Skeletal muscle satellite cell (primary cell): ENCODE data around the gene SEPTIN7.

Experiments used
- H3K27me3 ChIP-seq: 2 replicates; pipeline ENCODE4 v1.7.0; 2013; ENCODE audit warnings: low read length; ENCODE audit not compliant: control insufficient read depth, insufficient read depth
- H3K36me3 ChIP-seq: 2 replicates; pipeline ENCODE4 v1.7.0; 2013; ENCODE audit warnings: mild to moderate bottlenecking, control low read depth, low read length; ENCODE audit not compliant: insufficient read depth
- H3K4me1 ChIP-seq: 2 replicates; pipeline ENCODE4 v1.7.0; 2013; ENCODE audit warnings: low read length; ENCODE audit not compliant: control insufficient read depth, insufficient read depth
- H3K4me2 ChIP-seq: 2 replicates; pipeline ENCODE4 v1.7.0; 2013; ENCODE audit warnings: mild to moderate bottlenecking, low read length
- H3K4me3 ChIP-seq: 2 replicates; pipeline ENCODE4 v1.7.0; 2013; ENCODE audit warnings: low read length
- H3K9ac ChIP-seq: 2 replicates; pipeline ENCODE4 v1.7.0; 2013; ENCODE audit warnings: mild to moderate bottlenecking, low read depth, low read length, moderate library complexity
- H3K9me3 ChIP-seq: replicated peaks from 2 replicates; pipeline ENCODE4 v1.7.0; 2013; ENCODE audit warnings: mild to moderate bottlenecking, control low read depth, low read length

The SEPTIN7 gene

DNA sequence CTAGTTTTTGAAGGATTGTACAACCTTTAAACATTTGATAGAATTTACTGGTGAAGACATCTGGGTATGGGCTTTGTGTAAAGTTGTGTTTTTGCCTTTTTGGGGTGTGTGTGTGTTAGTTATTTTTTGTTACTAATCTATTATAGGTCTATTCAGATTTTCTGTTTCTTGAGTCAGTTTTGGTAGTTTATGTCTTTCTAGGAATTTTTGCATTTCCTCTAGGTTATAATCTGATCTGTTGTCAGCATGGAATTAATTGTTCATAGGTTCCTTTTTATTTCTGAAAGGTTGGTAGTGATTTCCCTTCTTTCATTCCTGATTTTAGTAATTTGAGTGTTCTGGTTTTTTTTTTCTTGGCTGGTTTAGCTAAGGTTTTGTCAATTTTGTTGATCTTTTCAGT, 17.7 kb downstream of the SEPTIN7 start:
- no peaks in the 10 kb centered on the region for H3K4me1 ChIP-seq
- no peak overlapping the region for H3K4me2 ChIP-seq
- H3K27me3 ChIP-seq: no peaks in the 10 kb centered on the region
- H3K36me3 ChIP-seq: no peaks in the 10 kb centered on the region
- no peaks in the 10 kb centered on the region for H3K9me3 ChIP-seq
- H3K4me3 ChIP-seq: no peak overlapping the region
- H3K9ac ChIP-seq: no peak overlapping the region

- H3K4me3 ChIP-seq: no peak overlapping the region
- H3K9me3 ChIP-seq: no peaks in the 10 kb centered on the region
- no peak overlapping the region for H3K9ac ChIP-seq
- H3K36me3 ChIP-seq: no peaks in the 10 kb centered on the region
- H3K4me1 ChIP-seq: no peaks in the 10 kb centered on the region
- no peaks in the 10 kb centered on the region for H3K27me3 ChIP-seq
- H3K4me2 ChIP-seq: no peak overlapping the region
Observed at GRCh38 chr7:35819310-35819709, 18.5 kb downstream of the SEPTIN7 start.

DNA sequence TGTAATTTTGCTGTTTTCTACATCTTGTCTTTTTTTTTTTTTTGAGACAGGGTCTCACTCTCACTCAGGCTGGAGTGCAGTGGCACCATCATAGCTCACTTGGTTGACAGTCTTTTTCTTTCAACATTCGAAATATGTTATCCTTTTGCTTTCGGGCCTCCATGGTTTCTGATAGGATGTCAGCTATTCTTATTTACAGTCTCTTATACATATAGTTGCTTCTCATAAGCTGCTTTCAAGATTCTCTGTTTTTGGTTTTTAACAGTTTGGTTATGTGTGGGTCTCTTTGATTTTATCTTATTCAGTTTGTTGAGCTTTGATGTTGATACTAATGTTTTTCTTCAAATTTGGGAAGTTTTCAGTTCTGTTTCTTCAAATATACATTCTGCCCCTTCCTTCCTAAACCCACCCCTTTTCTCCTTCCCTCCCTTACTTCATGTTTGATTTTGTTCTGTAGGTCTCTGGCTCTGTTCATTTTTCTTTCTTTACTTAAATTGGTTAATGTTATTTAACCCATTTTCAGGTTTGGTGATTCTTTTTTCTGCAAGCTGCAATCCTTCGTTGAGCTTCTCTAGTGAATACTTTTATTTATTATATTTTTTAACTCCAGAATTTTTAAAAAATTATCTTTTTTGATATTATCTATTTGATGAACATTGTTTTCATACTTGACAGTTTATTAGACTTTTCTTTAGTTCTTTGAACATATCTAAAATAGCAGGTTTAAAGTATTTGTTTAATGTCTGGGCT, 19.3 kb downstream of the SEPTIN7 start:
- Histone ChIP-seq H3K4me1 (no peaks in the 10 kb centered on the region), H3K9ac (no peak overlapping the region), H3K9me3 (no peaks in the 10 kb centered on the region), H3K4me3 (no peak overlapping the region), H3K27me3 (no peaks in the 10 kb centered on the region), H3K36me3 (no peaks in the 10 kb centered on the region), H3K4me2 (no peak overlapping the region)

DNA sequence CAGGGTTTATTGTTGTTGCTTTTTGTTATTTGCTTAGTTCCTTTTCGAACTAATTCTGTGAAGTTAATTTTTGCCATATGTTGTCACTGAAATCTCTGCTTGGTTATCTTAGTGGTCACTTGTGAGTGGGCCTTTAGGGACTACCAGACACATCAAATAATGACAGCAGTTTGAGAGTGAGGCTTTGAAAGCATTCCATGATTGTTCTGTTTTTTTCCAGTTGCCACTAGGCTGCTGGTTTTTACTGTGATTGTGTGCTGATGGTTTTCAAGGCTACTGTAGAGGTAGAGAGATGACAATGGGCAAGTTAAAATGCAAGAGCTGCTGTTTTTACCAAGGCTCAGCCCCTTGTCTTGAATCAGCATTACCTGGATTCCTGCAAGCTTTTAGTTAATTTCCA, 20.0 kb downstream of the SEPTIN7 start:
- no peak overlapping the region for H3K4me3 ChIP-seq
- no peaks in the 10 kb centered on the region for H3K27me3 ChIP-seq
- no peak overlapping the region for H3K9ac ChIP-seq
- H3K4me2 ChIP-seq: no peak overlapping the region
- no peaks in the 10 kb centered on the region for H3K9me3 ChIP-seq
- no peaks in the 10 kb centered on the region for H3K4me1 ChIP-seq
- H3K36me3 ChIP-seq: no peaks in the 10 kb centered on the region

DNA sequence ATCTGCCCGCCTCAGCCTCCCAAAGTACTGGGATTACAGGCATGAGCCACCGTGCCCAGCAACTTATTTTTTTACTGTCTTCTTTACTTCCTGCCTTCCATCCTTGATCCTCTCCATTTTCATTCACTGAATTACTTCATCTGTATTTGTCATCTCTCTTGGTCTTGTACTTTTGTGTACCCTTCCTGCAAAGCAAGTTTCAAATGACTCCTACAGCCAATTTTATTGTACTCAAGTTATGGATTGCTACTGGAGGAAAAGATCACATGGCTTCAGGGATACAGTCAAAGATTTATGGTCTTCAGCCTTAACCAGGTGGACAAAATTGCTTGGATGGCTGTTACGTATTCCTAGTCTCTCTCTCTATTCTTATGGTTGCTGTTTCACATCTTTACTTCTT, 22.6 kb downstream of the SEPTIN7 start:
- Histone ChIP-seq H3K36me3 (no peaks in the 10 kb centered on the region), H3K9ac (no peak overlapping the region), H3K4me3 (no peak overlapping the region), H3K9me3 (no peaks in the 10 kb centered on the region), H3K27me3 (no peaks in the 10 kb centered on the region), H3K4me2 (no peak overlapping the region), H3K4me1 (no peaks in the 10 kb centered on the region)

DNA sequence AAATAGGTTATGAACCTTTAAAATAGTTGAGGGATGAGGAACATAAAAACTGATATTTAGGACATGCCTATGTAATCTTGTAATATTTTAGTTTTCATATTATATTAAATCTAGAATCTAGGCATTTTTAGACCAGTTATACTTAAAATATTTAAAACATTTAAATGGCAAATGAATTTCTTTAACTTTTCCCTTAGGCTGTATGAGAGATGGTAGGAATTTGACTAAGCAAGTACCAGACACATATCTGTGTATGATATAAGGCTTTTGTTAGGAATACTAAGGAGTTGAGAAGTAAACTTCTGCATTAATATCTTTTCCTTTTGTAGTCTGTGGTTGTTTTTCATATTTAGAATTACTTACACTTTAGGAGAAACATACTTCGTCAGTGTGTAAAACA, 25.1 kb downstream of the SEPTIN7 start:
- Histone ChIP-seq H3K36me3 (no peaks in the 10 kb centered on the region), H3K4me2 (no peak overlapping the region), H3K27me3 (no peaks in the 10 kb centered on the region), H3K4me1 (peaks cover 8% of the 10 kb centered on the region), H3K9ac (no peak overlapping the region), H3K4me3 (no peak overlapping the region), H3K9me3 (no peaks in the 10 kb centered on the region)

- H3K4me1 ChIP-seq: peaks cover 15% of the 10 kb centered on the region
- H3K4me3 ChIP-seq: no peak overlapping the region
Observed at GRCh38 chr7:35826751-35827150, 25.9 kb downstream of the SEPTIN7 start.

GRCh38 chr7:35828817-35829216, 28.0 kb downstream of the SEPTIN7 start:
- no peak overlapping the region for H3K4me2 ChIP-seq
- H3K9ac ChIP-seq: no peak overlapping the region
- no peaks in the 10 kb centered on the region for H3K27me3 ChIP-seq
- H3K9me3 ChIP-seq: no peaks in the 10 kb centered on the region
- peaks cover 19% of the 10 kb centered on the region for H3K4me1 ChIP-seq
- H3K4me3 ChIP-seq: no peak overlapping the region
- H3K36me3 ChIP-seq: peaks cover 14% of the 10 kb centered on the region

More at GRCh38 chr7:35826751-35827150, 25.9 kb downstream of the SEPTIN7 start:
- Histone ChIP-seq H3K9ac (no peak overlapping the region), H3K4me2 (no peak overlapping the region), H3K9me3 (no peaks in the 10 kb centered on the region), H3K27me3 (no peaks in the 10 kb centered on the region), H3K36me3 (no peaks in the 10 kb centered on the region)

GRCh38 chr7:35831208-35831607, 30.4 kb downstream of the SEPTIN7 start:
- Histone ChIP-seq H3K36me3 (peaks cover 34% of the 10 kb centered on the region), H3K9ac (peak overlapping the region; percentile 14), H3K27me3 (no peaks in the 10 kb centered on the region), H3K4me2 (peak overlapping the region; percentile 14), H3K4me1 (peaks cover 19% of the 10 kb centered on the region), H3K4me3 (no peak overlapping the region), H3K9me3 (no peaks in the 10 kb centered on the region)

DNA sequence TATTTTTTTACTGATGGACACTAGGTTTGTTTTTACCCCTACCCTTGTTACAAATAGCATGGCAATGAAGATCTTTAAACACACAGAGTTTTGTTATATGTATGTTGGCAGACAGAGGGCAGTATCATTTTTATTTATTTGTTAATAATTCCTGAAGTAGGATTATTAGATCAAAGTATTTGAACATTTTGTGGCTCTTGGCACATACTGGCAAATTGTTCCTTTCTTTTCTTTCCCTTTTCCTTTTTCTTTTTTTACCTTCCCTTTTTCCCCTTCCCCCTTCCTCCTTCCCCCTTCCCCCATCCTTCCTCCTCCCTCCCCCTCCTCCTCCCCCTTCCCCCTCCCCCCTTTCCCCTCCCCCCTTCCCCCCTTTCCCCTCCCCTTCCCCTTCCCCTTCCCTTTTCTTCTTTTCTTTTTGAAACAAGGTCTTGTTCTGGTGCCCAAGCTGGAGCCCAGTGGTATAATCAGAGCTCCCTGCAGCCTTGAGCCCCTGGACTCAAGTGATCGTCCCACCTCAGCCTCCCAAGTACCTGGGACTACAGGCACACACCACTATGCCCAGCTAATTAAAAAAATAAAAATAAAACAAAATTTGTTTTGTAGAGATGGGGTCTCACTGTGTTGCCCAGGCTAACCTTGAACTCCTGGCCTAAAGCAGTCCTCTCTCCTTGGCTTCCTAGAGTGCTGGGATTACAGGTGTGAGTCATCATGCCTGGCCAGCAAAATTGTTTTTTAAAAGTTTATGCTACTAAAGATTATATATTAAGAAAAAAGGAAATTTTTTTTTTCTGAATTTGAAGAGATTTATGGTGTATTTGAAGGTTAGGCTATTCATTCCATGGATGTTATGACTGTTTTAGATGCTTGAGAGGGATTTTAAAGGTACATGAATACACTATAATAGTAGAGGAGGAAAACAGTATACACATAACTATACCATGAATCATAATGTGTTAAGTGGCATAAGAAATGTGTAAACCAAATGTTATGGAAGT, 39.3 kb downstream of the SEPTIN7 start:
- H3K4me3 ChIP-seq: no peak overlapping the region
- H3K27me3 ChIP-seq: no peaks in the 10 kb centered on the region
- H3K9me3 ChIP-seq: no peaks in the 10 kb centered on the region
- H3K36me3 ChIP-seq: peaks cover 17% of the 10 kb centered on the region
- no peak overlapping the region for H3K4me2 ChIP-seq
- H3K9ac ChIP-seq: no peak overlapping the region
- peaks cover 4% of the 10 kb centered on the region for H3K4me1 ChIP-seq

DNA sequence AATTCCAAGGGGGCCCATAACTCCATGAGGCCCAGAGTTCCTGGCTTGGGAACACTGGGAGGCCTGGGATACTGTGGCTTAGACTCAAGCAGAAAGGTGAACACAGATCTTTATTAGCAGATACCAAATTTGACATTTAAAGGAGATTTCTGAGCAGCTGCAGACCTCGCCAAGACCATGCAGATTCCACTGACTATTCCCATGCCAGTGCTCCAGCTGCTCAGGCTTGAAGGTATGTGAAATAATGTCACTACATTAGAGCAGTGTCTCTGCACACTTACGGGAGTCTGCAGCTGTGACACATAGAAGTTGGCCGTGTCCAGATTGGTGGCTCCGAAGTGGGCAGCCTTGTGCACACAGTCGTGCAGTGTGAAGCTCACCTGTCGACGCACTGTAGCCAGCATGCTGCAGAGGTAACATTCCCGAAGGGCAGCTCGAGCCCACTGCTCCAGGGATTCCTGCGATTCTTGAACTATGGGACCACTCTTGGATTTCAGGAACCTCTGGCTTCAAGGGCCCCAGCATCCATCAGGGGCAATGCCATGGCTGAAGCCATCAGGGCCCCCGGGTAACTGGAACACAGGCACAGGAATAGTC, 46.1 kb downstream of the SEPTIN7 start:
- no peak overlapping the region for H3K4me2 ChIP-seq
- H3K36me3 ChIP-seq: peaks cover 6% of the 10 kb centered on the region
- no peaks in the 10 kb centered on the region for H3K27me3 ChIP-seq
- H3K9ac ChIP-seq: no peak overlapping the region
- peaks cover 6% of the 10 kb centered on the region for H3K4me1 ChIP-seq
- H3K9me3 ChIP-seq: no peaks in the 10 kb centered on the region
- no peak overlapping the region for H3K4me3 ChIP-seq
